Suppressor macrophage treated with lipopolysaccharide for 4 hours (primary cell): ENCODE data around the gene PDE4D.
"Not testable (repeated sequence)": the region's sequence is repeated elsewhere in the genome, so short reads cannot be mapped to it uniquely, and the experiment has no call there.

ENCODE experiments used
- DNase-seq: peaks from one replicate; pipeline ENCODE4 v3.0.0-alpha.2; 2020

Gene PDE4D

DNA sequence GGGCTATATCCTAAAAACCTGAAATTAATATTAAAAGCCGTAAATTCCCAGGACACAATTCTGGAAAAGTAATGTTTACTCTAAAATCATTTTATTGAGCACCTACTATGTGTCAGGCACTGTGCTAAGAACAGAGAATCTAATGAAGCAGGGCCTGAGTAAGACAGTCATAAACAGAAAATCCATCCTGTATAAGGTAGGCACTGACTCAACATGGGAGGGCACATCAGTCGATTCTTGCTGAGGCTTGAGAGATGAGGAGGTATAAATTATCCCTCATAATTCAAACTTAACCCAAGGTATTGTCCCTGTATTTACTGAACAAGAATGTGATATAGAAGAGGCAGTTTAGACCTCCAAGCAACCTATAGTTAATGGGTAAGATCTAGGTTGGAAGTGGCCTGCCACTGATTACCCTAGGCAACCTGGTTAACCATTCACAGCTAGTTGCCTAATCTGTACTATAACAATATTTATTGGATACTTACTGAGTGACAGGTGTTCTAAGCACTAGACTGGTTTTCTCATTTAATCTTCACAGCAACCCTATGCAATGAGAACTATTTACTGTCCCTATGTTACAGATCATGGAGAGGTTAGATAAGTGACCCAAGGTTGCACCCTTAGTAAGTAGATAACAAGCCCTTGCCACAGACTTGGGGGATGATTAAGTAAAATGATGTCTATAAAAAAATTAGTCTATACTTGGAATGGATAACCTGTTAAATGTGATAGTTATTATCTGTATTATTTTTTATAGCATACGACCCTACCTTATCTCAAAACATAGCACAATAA is 317.7 kb downstream of the PDE4D start:
- DNase-seq = no peak

DNA sequence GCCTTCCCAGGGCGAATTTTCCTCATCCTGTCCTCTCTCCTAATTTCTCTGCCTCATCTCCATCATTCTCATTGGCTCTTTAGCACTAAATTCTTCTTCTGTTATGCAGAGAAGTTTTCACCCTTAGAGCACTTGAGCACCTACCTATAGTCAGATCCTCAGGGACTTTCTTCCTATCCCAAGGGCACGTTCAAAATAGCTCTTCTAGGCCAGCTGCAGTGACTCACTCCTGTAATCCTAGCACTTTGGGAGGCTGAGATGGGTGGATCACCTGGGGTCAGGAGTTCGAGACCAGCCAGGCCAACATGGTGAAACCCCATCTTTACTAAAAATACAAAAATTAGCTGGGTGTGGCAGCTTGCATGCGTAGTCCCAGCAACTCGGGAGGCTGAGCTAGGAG is 320.0 kb downstream of the PDE4D start:
- DNase-seq = not testable (repeated sequence)

DNA sequence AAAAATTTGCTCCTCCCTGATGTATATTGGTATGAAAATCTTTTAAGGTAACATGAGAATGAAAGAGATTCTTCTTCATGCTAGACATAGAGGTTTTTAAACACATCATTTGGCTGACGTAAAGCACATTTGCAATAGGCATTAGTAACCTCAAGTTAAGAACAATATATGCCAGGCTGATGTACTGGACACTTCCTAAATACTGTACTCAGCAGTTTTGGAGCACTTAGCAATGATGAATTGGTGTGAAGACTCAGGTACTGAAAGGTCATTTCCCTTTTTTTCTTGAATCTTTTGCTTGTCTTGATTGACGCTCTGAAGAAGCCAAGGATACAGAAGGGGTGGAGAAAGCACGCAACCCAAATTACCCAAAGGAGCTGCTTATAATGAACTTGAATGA is 322.5 kb downstream of the PDE4D start:
- no peak for DNase-seq

DNA sequence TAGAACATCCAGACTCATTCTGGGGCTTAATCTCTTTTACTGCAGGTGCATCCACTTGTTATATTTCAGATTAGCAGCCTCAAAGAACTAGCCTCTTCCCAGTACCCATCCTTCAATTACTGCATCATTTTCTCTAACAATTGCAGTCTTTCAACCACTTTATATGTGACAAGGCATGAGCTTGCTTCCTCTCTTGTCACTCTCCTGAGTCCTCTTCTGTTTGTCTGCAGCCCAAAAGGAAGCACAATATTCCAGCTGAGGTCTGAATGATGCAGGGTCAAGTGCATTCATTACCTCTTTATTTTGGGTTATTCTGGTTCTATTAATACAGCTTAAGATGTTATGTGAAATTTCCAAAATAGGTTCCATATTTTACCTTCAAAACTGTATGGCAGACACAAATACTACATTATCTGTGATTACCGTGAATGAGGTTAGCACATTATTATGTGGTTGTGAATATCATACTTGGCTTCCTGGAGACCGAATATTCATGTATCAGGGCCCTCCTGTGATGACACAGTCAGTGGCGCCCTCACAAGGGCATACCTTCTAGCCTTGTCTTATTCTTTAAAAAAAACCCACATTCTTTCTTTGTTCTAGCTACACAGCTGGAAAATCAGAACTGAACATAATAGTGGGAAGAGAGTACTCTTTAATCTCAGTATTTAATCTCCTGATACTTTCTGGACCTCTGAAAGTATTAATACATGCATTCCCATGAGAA is 323.8 kb downstream of the PDE4D start:
- DNase-seq = no peak

DNA sequence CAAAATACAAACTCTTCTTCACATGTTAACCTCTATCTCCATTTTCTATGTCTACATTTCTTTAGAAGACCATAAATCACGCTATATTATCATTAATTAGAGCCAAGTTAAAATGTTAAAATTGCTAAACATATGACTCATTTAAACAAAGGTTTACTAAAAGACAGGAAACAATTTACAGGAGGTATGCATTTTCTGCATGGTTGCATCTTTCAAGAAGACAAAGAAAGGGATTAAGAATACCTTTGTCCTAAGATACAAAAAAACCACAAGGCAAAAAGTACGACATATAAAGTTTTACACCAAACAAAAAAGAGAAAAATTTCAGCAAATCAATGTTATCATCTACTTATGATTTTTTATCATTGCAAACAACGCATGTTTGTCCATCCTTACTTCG is 324.4 kb downstream of the PDE4D start:
- no peak for DNase-seq

DNA sequence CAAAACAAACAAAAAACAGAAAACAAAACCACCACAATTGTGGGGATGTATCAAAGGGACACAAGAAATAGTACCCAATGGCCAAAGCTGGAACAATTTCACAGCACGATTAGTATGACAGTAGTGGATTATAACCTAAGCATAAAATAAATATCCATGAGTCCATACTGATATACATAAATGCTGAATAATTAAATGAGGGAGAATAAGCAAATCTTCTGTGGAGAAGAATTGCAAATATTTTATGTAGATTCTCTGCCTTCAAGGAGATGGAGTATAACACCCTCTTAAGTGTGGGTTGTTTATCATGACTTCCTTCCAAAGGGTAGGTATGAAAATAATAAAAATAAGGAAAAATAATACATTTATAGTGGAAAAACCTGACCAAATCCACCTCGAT is 325.4 kb downstream of the PDE4D start:
- no peak for DNase-seq

DNA sequence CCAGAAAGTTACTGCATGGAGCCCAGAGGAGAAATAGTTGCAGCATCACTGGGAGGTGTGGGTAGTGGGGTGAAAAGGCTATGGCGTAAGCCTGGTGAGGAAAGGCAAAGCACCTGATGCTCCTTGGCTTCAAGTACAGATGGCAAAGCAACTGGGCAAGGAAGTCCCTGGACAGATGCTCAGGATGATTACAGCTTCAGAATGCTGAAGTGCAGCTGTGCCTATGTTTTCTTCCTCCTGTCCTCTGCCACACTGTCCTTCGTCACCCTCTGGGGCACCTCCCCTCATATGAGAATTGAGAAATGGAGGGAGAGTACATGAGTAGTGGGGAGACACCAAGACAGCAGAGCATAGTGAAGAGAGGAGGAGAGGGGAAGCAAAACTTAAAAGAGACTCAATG is 328.0 kb downstream of the PDE4D start:
- no peak for DNase-seq

DNA sequence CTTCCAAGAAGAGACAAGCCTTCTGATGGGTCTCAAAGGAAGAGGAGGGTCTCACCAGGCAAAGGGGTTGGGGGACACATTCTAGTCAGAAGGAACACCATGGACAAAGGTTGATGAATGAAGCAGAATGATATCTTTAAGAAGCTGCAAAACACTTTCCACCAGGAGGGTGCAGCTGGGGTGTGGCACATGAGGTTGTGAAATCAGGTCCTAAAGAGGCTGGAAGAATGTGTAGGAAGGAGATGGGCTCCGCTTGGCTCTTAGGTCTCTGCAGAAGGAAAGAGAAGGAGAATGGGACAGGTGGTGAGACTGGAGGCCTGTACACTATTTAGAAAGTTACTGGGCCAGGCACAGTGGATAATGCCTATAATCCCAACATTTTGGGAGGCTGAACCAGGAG is 328.6 kb downstream of the PDE4D start:
- DNase-seq = no peak

DNA sequence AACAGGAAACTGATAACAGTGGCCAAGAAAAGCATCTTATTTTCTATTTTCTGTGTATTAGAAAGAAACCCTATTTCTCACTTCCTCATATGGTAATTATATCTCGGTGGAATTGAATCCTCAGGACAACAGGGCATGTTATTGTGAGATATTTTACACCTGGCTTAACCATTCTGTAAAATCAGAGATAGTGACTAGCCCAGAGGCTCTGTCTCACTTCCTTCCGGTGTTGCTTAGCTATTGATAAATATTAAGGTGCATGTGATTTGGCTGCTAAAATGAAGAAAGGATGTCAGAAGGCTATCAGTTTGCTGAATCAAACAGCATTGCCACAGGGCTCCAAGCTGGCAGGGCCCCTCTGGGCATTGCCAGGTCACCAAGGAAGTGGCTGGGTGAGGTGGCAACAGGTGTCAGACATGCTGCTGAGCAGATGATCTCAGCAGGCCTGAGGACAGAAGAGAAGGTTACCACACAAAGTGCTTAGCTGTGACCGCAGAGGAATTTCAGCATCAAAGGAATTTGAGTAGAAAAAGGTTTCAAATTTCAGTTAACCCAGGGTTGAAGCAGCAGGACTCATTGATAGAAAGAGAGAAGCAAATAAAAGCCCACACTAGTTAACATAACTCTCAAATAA is 330.7 kb downstream of the PDE4D start:
- no peak for DNase-seq

DNA sequence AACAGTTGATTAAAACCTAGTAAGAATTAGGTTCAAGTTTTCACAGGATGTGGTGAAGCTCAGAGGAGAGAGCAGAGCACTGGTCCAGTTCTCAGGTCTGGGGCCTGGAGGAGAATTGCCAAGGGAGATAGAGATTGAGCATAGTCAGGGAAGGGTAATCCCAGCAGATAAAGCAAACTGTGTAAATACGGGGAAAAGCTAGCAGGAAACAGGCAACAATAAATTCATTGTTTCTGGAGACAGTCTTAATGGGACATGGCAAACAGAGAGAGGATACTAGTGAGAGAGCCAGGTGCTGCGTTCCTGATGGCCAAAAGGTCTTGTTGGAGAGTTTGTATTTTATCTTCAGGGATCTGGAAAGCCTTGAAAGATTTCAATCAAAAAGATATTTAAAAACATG is 333.0 kb downstream of the PDE4D start:
- DNase-seq = no peak

DNA sequence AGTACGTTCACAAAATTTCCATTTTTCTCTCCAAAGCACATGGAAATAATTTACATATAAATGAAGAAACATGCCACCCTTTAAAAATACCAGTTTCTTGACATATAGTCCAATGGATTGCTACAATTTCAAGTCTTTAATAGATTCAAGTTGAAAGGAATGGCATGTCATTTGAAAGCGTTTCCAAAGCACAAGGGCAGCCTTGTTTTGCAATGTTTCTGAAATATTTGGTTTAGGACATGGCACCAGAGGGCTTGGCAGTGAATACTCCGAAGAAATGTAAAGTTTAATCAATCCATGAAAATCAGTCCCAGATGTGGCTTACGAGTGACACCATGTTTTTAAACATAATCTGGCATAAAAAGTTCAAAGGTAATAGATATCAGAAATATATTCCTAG is 333.7 kb downstream of the PDE4D start:
- DNase-seq = no peak

DNA sequence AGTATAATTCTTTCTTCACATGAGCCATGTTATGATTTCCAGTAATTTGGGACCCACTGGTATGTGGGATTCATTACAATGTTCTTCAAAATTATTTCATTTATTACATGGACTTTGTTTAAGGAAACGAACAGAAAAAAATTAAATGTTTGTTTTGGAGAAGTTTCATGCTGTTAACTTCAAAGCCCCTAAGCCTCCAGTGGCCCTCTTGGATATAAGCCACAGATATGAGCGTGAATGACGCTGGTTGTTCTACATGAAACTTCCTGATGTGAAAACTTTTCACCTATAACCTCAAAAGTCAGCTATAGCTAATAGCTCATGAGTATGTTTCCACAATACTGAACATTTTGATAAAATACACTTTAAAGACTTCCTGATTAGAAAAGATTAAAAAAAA is 334.2 kb downstream of the PDE4D start:
- no peak for DNase-seq

DNA sequence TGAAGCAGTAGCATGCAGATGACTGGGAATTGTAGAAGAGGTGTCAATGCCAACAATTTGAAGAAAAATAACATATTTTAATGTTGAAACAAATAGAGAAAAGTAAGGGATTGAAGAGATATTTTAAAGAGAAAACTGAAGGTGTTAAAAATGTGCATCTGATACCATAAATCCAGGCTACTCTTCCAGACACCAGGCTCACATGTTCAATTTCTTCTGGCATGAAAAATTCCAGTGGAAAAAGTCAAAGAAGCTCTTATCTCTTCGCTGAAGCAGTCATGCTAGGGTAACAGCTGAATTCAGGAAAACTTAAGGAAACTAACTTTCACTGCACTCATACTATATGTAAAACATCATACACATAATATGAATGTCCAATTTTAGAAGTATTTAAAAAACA is 335.0 kb downstream of the PDE4D start:
- no peak for DNase-seq

DNA sequence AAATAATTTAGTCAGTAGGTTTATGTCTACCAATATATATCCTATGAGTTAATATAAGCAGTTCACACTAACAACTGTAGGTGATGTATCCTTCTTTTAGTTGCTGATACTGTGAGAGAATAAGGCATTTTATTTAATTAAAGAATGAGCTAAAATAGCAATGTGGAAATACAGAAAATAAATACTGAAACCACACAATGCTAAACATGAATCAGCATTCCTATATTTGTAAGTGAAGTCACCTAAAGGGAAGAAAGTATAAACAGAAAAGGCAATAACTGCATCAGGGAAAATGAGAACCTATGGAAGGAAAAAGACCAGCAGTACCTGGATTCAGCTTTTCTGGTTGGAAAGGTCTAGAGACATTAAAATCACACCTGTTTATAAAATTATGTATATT is 336.0 kb downstream of the PDE4D start:
- no peak for DNase-seq

DNA sequence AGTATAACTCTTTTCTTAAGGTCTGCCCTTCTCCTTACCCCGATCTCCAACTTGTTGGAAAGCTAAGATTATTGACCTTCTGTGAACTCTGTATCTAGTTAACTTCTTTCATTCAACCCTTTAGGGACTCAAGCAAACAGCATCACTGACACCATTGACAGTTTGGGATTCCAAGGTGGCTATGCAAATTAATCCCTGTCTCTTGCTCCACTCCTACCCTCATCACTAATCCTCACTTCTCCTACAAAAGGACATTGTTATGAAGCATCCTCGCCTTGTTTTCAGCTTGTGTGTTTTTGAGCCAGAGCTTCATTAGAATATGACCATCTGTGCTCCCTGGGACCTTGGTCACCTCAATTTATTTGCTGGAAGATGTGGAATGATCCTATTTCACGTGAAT is 337.9 kb downstream of the PDE4D start:
- DNase-seq = no peak

DNA sequence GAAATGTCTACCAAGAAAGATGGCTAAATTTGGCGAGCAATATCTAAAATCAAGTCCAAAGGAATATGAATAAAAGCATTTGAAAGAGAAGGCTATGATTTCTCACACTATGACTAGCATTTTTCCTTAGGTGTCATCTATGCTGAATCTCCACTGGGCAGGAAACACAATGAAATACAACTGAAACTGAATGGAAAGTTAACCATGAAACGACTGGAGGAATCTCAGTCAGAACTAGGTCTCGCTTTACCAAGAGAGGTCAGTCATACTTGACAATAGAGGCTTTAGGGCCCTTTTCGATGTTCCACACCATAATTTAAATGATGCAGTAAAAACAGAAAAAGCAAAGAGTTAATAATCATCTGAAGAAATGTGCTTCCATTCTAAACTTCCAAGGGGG is 339.0 kb downstream of the PDE4D start:
- DNase-seq = no peak

DNA sequence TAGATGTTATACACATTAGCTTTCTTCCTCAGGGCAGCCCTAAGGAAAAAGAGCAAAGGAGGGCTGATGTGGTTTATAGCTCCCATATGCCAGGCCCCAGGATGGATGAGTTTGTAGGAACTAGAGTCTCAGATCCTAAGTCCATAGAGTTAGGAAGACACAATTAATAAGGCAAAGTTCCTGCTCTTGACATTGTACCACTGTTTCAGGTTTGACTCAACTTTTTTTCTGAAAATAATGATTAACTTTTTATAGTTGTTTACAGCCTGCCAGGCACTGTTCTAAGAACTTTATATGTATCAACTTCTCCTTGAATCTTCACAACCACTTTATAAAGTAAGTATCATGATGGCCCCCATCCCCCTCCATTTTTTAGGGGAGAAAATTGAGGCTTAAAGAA is 339.5 kb downstream of the PDE4D start:
- DNase-seq = no peak

DNA sequence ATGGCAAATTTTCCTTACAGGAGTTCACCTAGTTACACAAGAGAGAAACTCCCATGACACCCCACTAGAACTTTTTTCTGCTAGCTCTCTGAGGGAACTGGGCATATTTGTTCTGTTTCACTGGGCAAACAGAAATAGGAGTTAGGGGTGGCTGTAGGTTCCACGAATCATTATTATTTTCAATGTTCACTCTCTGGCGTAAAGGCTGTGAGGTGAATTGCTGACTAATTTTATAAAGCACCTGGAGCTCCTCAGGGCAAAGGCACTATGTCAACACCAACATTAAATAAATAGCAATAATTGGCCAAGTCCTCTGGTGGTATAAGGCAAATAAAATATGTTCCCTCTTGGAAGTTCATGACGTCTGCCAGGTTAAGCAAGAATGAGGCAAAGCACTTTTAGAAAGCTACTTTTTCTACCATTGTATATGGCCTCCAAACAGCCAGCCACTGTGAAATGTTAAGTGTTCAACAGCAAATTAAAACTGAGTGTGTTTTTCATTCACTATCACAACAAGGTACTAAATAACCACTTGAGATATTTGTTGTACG is 344.6 kb downstream of the PDE4D start:
- no peak for DNase-seq

DNA sequence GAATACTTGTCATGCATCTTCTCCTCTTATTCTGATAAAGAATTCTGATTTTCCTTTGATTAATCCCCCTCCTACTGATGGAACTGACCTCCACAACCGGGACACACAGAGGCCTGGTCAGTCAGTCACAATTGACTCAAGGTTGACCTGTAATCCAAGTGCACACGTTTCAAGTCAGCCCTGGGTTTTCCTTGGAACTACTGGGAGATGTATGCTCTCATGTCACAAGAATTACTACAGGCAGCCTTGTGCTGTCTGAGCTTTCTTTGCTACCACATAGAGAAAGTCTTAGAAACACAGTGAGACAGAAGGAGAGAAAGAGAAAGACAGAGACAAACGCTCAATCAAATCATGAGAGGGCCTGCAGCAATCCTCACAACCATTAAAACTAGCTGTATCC is 345.8 kb downstream of the PDE4D start:
- DNase-seq = no peak

DNA sequence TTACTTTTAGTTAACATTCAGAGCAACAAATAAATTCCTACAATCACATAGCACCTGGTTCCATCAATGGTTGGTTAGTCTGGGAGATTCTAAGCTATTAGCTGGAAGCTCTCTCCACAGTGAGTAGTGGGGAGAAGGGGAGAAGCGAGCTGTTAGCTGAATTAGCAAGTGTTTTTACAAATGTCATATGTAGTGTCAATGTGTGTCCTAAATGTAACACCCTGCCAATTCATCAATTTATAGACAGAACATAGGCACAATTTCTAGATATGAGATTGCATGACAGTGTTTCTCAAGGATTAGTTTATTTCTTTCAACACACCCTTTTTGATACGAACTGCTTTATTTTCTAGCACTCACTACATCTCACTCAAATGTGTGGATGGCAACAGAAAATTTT is 349.0 kb downstream of the PDE4D start:
- DNase-seq = no peak

DNA sequence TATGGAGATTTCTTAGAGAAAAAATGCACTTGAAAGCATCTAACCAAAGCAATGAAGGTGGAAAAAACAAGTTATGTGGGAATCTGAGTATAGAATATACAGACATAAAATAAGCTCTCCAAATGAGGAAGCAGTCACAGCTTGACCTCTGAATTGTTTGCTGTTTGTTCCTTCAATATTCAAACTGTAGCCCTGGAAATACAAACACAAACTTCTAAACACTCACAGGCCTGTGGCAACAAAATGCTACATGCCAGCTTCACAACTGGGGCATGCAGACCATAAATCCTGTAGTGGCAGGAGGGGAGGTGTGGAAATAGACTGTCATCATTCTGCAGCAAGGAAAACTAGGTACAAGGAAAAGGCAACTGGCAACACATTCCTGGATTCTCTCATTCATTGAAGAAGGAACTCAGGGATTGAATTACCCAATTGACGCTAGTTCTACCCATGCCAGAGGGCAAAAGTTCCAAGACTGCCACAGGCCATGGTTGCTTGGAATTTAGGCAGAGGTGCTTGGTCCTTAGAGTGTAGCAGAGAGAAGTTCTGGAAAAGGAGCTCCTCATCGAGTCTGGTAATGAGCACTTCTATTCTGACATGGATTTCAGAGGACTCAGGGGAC is 349.6 kb downstream of the PDE4D start:
- DNase-seq = no peak

DNA sequence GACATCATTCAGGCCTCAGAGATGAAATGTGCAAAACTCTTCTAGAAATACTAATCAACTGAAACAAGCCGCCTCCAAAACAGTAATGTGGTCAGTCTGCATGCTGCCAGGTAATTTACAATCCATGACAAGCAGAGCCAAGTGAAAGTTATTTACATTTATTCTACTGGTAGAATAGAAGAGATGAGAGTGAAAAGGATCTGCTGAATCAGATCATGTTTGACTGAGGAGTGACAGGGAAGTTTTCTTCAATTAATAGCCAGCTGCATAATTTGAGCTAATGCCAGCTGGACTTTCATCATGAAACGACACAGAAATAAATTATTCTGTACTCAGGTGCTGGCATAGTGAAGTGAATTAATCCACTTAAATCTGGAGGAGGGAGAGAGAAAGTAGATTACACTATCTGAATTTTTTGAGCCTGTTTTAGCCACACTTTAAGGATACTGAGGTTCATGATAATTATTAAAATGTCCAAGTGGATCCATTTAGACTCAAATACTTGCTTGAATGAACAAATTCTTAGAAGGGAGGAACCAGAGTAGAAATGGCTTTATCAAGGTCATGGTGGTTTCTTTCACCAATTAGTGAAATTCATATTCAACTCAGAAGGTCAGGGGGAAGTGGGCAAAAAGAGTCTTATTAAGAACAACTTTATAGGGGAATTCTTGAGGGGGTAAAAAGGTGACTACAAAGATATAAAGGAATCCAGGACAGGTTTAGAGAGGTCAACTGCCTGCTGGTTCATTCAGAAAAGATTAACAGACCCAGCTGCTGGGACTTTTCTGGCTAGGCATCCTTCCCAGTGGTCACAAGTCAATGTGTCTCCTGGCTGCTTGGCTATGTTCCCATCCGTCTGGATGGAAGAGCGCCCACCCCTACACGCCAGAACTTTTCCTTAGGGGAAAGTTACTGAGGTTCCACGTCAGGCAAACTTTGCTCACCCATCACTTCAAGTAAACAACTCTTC is 350.4 kb downstream of the PDE4D start:
- no peak for DNase-seq
